ENCODE results near the gene PTBP2.
"Not testable (repeated sequence)": the region's sequence is repeated elsewhere in the genome, so short reads cannot be mapped to it uniquely, and the experiment has no call there.

The PTBP2 gene

GRCh38 chr1:96741335-96741734 is 19.8 kb downstream of the PTBP2 start:
- DNase-seq, result peak; percentile 4

GRCh38 chr1:96746440-96747420 is 25.1 kb downstream of the PTBP2 start:
- no peak for DNase-seq

- DNase-seq, result no peak
Measured at GRCh38 chr1:96747565-96747964, 26.0 kb downstream of the PTBP2 start.

GRCh38 chr1:96748078-96748477 is 26.5 kb downstream of the PTBP2 start:
- no peak for DNase-seq

GRCh38 chr1:96749618-96750017 is 28.0 kb downstream of the PTBP2 start:
- no peak for DNase-seq

- no peak for DNase-seq
Measured at GRCh38 chr1:96752394-96752793, 30.8 kb downstream of the PTBP2 start.

GRCh38 chr1:96756789-96757188 is 35.2 kb downstream of the PTBP2 start:
- peak; percentile 1 for DNase-seq

- DNase-seq, result not testable (repeated sequence)
Measured at GRCh38 chr1:96762586-96762985, 41.0 kb downstream of the PTBP2 start.

GRCh38 chr1:96763514-96763913 is 41.9 kb downstream of the PTBP2 start:
- no peak for DNase-seq

GRCh38 chr1:96764469-96764868 is 42.9 kb downstream of the PTBP2 start:
- peak; percentile 2 for DNase-seq

- DNase-seq, result no peak
Measured at GRCh38 chr1:96771847-96772246, 50.3 kb downstream of the PTBP2 start.

- DNase-seq, result no peak
Measured at GRCh38 chr1:96772349-96772748, 50.8 kb downstream of the PTBP2 start.

- DNase-seq, result no peak
Measured at GRCh38 chr1:96772972-96773371, 51.4 kb downstream of the PTBP2 start.

- no peak for DNase-seq
Measured at GRCh38 chr1:96782206-96782605, 60.6 kb downstream of the PTBP2 start.

GRCh38 chr1:96782856-96783255 is 61.3 kb downstream of the PTBP2 start:
- DNase-seq, result no peak

- DNase-seq, result no peak
Measured at GRCh38 chr1:96790599-96790998, 69.0 kb downstream of the PTBP2 start.

GRCh38 chr1:96792220-96792619 is 70.6 kb downstream of the PTBP2 start:
- no peak for DNase-seq

- not testable (repeated sequence) for DNase-seq
Measured at GRCh38 chr1:96801696-96802095, 80.1 kb downstream of the PTBP2 start.

- DNase-seq, result no peak
Measured at GRCh38 chr1:96804648-96805047, 83.1 kb downstream of the PTBP2 start.

GRCh38 chr1:96808191-96808590 is 86.6 kb downstream of the PTBP2 start:
- peak; percentile 8 for DNase-seq

- no peak for DNase-seq
Measured at GRCh38 chr1:96815914-96816313, 94.3 kb downstream of the PTBP2 start.

GRCh38 chr1:96820107-96820506 is 98.5 kb downstream of the PTBP2 start:
- DNase-seq, result no peak

- no peak for DNase-seq
Measured at GRCh38 chr1:96820671-96821070, 99.1 kb downstream of the PTBP2 start.

GRCh38 chr1:96825231-96825630 is 103.6 kb downstream of the PTBP2 start:
- no peak for DNase-seq

Data from fibroblast of skin of right quadriceps (primary cell).